T-helper 2 cell treated with Interferon-gamma antibody and Interleukin-4, amounts not matched to agents 100 ng/mL and 5 ng/mL, for 36 hours (primary cell): ENCODE measurements around the gene TMEM107. TPM values are rescaled to one million over a fixed set of nuclear protein-coding genes. Genes with fewer than 3 reads are reported as not detected.

Source experiments
- total RNA-seq: library from RNA; stranded (reverse); gene quantifications from 2 replicates; pipeline ENCODE4 v1.2.3, GENCODE V29; 2022

Gene TMEM107
- total RNA-seq, 1 donor from 2014 or later: 26.4 TPM

Other genes starting within 250 kb of the TMEM107 start
- gene KCNAB3, start 246.5 kb downstream of the TMEM107 start, total RNA-seq: 9.2 and 10.7 TPM in 2 replicates
- gene TRAPPC1, start 244.4 kb downstream of the TMEM107 start, total RNA-seq: 216 and 217 TPM in 2 replicates
- 54.4 and 58.1 TPM in 2 replicates for gene CNTROB, start 244.2 kb downstream of the TMEM107 start, total RNA-seq
- gene GUCY2D, start 173.8 kb downstream of the TMEM107 start, total RNA-seq: 0.05 TPM in 1 of 2 replicates, not detected in the other
- not detected in 2 replicates for gene ALOX15B, start 137.3 kb downstream of the TMEM107 start, total RNA-seq
- not detected in 2 replicates for gene ALOX12B, start 88.7 kb downstream of the TMEM107 start, total RNA-seq
- gene ALOXE3, start 57.9 kb downstream of the TMEM107 start, total RNA-seq: not detected in 2 replicates
- gene HES7, start 52.3 kb downstream of the TMEM107 start, total RNA-seq: 0.55 and 0.61 TPM in 2 replicates
- 20.4 and 26.4 TPM in 2 replicates for gene PER1, start 24.0 kb downstream of the TMEM107 start, total RNA-seq
- 64.6 and 67.0 TPM in 2 replicates for gene VAMP2, start 13.4 kb downstream of the TMEM107 start, total RNA-seq
- gene BORCS6, start 13.8 kb upstream of the TMEM107 start, total RNA-seq: 11.5 and 11.6 TPM in 2 replicates
- gene AURKB, start 34.2 kb upstream of the TMEM107 start, total RNA-seq: 153 and 157 TPM in 2 replicates
- 90.7 and 97.9 TPM in 2 replicates for gene CTC1, start 71.7 kb upstream of the TMEM107 start, total RNA-seq
- 91.7 and 100 TPM in 2 replicates for gene PFAS, start 72.9 kb upstream of the TMEM107 start, total RNA-seq
- gene RANGRF, start 112.3 kb upstream of the TMEM107 start, total RNA-seq: 63.0 and 63.4 TPM in 2 replicates
- gene SLC25A35, start 119.0 kb upstream of the TMEM107 start, total RNA-seq: 16.3 and 17.2 TPM in 2 replicates
- gene ARHGEF15, start 133.9 kb upstream of the TMEM107 start, total RNA-seq: 0.05 and 0.61 TPM in 2 replicates
- not detected in 2 replicates for gene ODF4, start 163.5 kb upstream of the TMEM107 start, total RNA-seq
- gene RPL26, start 206.8 kb upstream of the TMEM107 start, total RNA-seq: 2,155 and 2,200 TPM in 2 replicates
- 0.05 TPM in 1 of 2 replicates, not detected in the other for gene RNF222, start 221.4 kb upstream of the TMEM107 start, total RNA-seq